ENCODE results near the gene LCN6. TPM values are rescaled to one million over a fixed set of nuclear protein-coding genes. Genes with fewer than 3 reads are reported as not detected.
A peak's percentile ranks its signal among the peaks of the same experiment; 100 is the strongest.

LCN6 gene
- total and polyA plus RNA-seq, 2 of the 13 experiments (the other 11 are each of a cell fraction or from before 2014, with no cell fraction given), result not detected

GRCh38 chr9:136697146-136697820 is 51.0 kb downstream of the LCN6 start (continued):
- TF ChIP-seq PAX8 (CRISPR knock-in tag; IDR thresholded peaks at IDR 0.05; ENCODE audit: borderline replicate concordance) (no peak), ZSCAN29 (CRISPR knock-in tag; conservative IDR thresholded peaks at IDR 0.05) (no peak), ZNF543 (CRISPR knock-in tag; IDR thresholded peaks at IDR 0.05) (peak; percentile 98), ZMYM3 (CRISPR knock-in tag; IDR thresholded peaks at IDR 0.05) (peak; percentile 51; the same call in 1 of the 2 replicates), IKZF5 (CRISPR knock-in tag; IDR thresholded peaks at IDR 0.05) (peak; percentile 28), GABPA (IDR thresholded peaks at IDR 0.05; ENCODE audit: low read depth, low read length) (no peak), GABPA (CRISPR knock-in tag; IDR thresholded peaks at IDR 0.05; ENCODE audit: low read depth) (no peak), BCL6 (CRISPR knock-in tag; IDR thresholded peaks at IDR 0.05) (peak; percentile 87), DBP (CRISPR knock-in tag; IDR thresholded peaks at IDR 0.05; ENCODE audit: not compliant biosample characterization) (no peak), SAP130 (CRISPR knock-in tag; IDR thresholded peaks at IDR 0.05; ENCODE audit: low read depth) (peak; percentile 65), MYNN (CRISPR knock-in tag; IDR thresholded peaks at IDR 0.05; ENCODE audit: low read depth) (no peak), TCF12 (IDR thresholded peaks at IDR 0.05) (no peak), TCF12 (CRISPR knock-in tag; IDR thresholded peaks at IDR 0.05) (peak; percentile 52; the same call in 1 of the 2 replicates), SAFB2 (CRISPR knock-in tag; IDR thresholded peaks at IDR 0.05; ENCODE audit: borderline replicate concordance, low read depth) (no peak), TEAD3 (CRISPR knock-in tag; optimal IDR thresholded peaks at IDR 0.05; ENCODE audit: borderline replicate concordance) (peak; percentile 47), TEAD2 (CRISPR knock-in tag; IDR thresholded peaks at IDR 0.05) (no peak), BRF2 (CRISPR knock-in tag; IDR thresholded peaks at IDR 0.05) (no peak), STAT5B (CRISPR knock-in tag; IDR thresholded peaks at IDR 0.05) (no peak), MIXL1 (CRISPR knock-in tag; IDR thresholded peaks at IDR 0.05) (no peak), HOXD1 (CRISPR knock-in tag; IDR thresholded peaks at IDR 0.05) (no peak), CBX5 (CRISPR knock-in tag; IDR thresholded peaks at IDR 0.05; ENCODE audit: borderline replicate concordance) (no peak), ZNF333 (CRISPR knock-in tag; IDR thresholded peaks at IDR 0.05; ENCODE audit: borderline replicate concordance) (no peak), ELF4 (CRISPR knock-in tag; IDR thresholded peaks at IDR 0.05; ENCODE audit: borderline replicate concordance) (no peak), ZNF432 (CRISPR knock-in tag; IDR thresholded peaks at IDR 0.05; ENCODE audit: borderline replicate concordance) (no peak), SMAD3 (CRISPR knock-in tag; IDR thresholded peaks at IDR 0.05) (no peak), ZNF143 (CRISPR knock-in tag; IDR thresholded peaks at IDR 0.05) (no peak), ZNF761 (CRISPR knock-in tag; conservative IDR thresholded peaks at IDR 0.05) (no peak)
- TF ChIP-seq, protein P1, sequence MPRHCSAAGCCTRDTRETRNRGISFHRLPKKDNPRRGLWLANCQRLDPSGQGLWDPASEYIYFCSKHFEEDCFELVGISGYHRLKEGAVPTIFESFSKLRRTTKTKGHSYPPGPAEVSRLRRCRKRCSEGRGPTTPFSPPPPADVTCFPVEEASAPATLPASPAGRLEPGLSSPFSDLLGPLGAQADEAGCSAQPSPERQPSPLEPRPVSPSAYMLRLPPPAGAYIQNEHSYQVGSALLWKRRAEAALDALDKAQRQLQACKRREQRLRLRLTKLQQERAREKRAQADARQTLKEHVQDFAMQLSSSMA (CRISPR knock-in tag; IDR thresholded peaks at IDR 0.05), result no peak
- TF ChIP-seq, protein P2, sequence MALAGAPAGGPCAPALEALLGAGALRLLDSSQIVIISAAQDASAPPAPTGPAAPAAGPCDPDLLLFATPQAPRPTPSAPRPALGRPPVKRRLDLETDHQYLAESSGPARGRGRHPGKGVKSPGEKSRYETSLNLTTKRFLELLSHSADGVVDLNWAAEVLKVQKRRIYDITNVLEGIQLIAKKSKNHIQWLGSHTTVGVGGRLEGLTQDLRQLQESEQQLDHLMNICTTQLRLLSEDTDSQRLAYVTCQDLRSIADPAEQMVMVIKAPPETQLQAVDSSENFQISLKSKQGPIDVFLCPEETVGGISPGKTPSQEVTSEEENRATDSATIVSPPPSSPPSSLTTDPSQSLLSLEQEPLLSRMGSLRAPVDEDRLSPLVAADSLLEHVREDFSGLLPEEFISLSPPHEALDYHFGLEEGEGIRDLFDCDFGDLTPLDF (CRISPR knock-in tag; IDR thresholded peaks at IDR 0.05), result no peak
